HK-2 (cell line): ENCODE data around the gene SRR.
A peak's percentile ranks its signal among the peaks of the same experiment; 100 is the strongest.

Experiments
- DNase-seq: peaks from one replicate; pipeline ENCODE4 v3.0.0-alpha.2; 2018; ENCODE audit not compliant: unreplicated experiment

SRR gene

GRCh38 chr17:2343421-2343820 is 39.7 kb downstream of the SRR start:
- DNase-seq: no peak

DNA sequence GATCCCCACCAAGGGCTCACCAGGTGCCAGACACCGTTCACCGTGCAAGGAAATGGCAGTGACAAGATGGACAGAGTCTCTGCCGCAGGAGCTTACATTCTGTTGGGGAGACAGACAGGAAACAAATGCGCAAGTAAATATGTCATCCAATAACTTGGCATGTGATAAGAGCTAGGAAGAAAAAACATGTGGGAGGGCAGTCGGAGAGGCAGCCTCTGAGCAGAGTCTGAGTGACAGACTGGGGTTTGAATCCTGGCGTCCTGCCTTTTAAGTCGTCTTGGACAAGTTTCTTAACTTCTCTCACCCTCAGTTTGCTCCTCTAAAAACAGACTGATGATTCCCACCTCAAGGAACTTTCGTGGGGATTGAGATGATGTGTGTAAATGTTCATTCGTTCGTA is 40.8 kb downstream of the SRR start:
- DNase-seq: no peak

DNA sequence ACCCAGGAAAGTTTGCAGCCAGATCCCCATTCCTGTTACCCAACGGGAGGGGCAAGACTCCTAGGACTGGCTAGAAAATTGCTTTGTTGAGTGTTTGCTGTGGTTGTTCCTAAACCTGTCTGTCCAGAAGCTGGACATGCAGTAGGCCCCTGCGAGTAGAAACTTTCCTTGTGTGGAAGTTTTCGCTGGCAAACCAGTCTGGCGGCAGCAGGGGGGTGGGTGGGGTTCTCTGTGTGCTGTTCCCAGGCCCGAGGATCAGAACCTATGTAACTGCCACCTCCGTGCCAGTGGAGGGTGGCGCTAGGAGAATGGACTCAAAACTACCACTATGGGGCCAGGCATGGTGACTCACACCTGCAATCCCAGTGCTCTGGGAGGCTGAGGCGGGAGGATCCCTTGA is 42.7 kb downstream of the SRR start:
- no peak for DNase-seq

DNA sequence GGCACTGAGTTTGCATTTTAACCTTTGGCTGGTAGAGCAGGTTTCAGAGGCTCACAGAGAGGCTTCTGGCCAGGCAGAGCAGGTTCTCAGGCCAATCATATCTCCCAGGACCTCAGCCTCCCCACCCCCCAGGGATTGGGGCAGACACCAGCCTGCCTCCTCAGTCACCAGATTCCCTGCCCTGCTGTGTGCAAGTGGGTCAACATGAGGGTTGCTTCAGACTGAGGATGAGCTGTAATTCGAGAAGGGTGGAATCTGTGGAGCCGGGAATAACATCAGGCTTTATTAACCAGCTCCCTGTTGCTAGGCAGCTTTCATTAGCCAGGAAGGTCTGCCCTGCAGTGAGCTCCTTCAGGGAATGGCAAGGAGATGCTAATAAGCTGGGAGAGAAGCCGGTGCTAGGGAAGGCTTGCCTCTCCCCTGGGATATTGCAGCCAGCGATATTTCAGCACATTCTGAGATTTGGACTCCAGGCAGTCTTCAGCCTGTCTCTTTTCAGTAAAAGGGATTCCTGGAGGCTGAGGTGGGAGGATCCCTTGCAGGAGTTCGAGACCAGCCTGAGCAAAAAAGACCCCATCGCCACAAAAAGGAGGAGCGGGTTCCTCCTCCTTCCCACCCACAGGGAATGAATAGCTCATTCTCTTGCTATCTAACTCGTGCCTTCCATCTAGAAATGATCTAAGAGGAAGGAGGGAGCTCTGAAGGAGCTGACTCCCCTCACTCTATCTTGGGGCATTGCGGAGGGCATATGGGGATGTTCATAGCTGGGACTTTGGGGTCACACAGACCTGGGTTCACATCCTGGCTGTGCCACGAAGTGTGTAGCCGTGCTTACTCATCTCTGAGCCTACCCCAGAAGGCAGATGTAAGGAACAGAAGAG is 44.3 kb downstream of the SRR start:
- peak; percentile 60 for DNase-seq

DNA sequence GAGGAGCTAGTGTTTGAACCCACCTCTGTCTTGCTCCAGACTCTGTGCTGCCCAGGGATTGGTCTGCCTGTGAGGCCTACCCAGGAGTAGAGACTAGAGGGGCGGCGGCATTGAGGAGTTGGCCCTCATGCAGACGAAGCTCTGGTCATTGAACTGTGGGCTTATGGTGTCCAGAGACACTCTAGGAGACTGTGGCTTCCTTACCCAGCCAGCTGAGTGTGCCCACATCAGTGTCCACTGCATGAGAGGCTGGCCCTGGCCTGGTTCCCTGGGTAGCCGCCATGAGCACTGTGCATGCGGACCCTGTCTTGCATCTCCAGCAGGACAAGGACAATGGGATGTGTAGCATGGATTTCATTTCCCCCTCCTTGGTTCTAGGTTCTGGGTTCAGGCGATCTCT is 47.5 kb downstream of the SRR start:
- DNase-seq: no peak

DNA sequence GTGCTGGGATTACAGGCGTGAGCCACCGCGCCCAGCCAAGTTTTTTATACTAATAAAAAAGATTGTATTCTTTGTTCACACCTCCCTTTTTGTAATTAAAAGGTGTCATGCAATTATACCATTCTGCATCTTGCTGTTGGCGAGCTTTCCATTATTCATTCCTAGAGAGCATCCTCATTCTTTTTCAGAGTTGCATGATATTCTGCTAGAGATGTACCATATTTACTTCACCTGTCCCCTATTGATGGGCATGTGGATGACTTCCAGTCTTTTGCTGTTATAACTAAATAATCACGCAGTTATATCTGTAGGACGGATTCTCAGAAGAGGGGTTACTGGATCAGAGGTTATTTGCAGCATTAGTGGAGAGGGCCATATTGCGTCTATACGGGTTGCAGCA is 50.6 kb downstream of the SRR start:
- DNase-seq: no peak

GRCh38 chr17:2357237-2357636 is 53.5 kb downstream of the SRR start:
- DNase-seq: no peak

- no peak for DNase-seq
Observed at GRCh38 chr17:2357931-2358434, 54.2 kb downstream of the SRR start.

GRCh38 chr17:2361010-2361760 is 57.4 kb downstream of the SRR start:
- DNase-seq: no peak

DNA sequence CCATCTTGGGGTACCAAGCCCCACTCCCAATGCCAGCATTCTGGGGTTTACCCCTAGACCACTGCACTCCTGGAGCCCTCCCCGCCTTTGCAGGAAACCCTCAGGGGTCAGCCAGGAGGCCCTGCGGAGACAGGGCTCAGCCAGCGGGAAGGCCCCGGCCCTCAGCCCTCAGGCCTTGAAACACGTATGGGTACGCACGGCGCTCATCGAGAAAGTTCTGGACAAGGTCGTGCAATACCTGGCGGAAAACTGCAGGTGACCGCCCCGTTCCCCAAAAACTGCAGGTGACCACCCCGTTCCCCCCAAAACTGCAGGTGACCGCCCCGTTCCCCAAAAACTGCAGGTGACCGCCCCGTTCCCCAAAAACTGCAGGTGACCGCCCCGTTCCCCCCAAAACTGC is 58.3 kb downstream of the SRR start:
- DNase-seq: no peak

GRCh38 chr17:2362416-2362815 is 58.7 kb downstream of the SRR start:
- DNase-seq: no peak

GRCh38 chr17:2362881-2363280 is 59.1 kb downstream of the SRR start:
- DNase-seq: no peak

DNA sequence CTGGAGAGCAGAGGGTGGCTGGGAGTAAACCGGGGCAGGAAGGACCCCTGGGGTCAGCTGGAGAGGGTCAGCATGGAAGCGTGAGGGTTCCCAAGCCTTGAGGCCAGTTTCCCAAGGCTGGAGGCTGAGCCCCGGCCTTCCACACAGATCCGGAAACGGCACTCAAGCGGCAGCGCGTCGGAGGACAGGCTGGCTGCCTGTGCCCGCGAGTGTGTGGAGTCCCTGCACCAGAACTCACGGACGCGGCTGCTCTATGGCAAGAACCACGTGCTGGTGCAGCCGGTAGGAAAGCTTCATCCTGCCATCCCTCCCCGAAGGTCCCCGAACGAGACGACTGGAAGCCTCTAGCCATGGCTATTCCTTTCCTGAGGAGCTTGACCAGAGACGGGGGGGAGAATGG is 59.6 kb downstream of the SRR start:
- no peak for DNase-seq

DNA sequence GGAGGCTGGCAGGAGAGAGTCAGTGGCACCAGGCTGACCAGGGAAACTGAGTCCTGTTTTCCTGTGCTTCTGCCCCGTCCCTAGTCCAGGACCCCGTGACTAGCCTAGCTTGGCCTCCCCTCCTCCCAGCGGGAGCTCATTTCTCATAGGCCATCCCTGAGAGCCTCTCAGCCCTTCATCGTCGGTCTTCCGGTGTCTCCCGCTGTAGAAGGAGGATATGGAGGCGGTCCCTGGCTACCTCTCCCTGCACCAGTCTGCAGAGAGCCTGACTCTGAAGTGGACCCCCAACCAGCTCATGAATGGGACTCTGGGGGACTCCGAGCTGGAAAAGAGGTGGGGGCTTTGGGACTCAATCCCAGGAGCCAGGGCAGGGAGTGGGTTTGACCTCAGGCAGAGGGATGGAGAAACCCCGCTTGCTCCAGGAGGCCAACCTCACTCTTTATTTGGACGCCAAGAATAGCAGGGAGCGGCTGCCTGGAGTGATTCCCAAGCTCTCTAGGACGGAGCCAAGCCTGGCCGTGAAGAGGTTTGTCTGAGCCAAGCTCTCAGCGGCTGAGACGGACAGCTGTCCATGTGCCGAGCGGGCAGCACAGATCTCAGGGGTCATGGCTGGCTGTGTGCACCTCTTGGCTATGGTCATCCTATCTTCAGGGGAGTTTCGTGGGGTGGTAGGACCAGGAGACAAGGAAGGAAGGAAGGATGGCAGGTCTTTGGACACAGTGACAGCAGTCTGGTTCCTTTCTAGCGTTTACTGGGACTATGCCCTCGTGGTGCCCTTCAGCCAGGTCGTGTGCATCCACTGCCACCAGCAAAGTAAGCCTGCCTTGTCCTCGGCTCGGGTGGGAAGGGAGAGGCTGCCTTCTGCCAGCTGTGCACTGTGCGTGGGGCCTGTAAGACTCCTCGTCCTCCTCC is 60.4 kb downstream of the SRR start:
- DNase-seq: no peak

DNA sequence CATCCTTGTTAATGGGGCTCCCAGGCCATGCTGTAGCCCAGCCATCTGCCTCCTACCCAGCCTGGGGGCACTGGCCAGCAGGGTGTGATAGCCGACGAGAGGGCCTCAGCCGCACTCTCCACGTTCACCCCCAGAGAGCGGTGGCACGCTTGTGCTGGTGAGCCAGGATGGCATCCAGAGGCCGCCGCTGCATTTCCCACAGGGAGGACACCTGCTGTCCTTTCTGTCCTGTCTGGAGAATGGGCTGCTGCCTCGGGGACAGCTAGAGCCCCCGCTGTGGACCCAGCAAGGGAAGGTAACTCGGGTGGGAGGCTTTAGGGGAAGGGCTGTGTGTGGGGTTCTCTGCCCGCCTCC is 61.0 kb downstream of the SRR start:
- DNase-seq: no peak

DNA sequence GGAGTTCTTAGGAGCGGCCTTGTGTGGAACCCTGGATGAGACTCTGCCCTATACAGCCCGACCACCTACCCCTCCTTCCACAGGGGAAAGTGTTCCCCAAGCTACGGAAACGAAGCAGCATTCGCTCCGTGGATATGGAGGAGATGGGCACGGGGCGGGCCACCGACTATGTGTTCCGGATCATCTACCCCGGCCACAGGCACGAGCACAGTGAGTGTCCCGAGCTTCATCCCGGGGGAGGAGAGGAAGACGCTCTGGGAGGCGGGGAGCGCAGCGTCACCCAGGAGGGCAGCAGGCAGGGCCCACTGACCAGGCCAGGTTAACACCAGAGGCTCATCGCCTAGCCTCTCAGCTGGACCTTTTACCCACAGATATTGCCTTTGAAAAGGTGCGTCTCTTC is 61.4 kb downstream of the SRR start:
- DNase-seq: no peak

DNA sequence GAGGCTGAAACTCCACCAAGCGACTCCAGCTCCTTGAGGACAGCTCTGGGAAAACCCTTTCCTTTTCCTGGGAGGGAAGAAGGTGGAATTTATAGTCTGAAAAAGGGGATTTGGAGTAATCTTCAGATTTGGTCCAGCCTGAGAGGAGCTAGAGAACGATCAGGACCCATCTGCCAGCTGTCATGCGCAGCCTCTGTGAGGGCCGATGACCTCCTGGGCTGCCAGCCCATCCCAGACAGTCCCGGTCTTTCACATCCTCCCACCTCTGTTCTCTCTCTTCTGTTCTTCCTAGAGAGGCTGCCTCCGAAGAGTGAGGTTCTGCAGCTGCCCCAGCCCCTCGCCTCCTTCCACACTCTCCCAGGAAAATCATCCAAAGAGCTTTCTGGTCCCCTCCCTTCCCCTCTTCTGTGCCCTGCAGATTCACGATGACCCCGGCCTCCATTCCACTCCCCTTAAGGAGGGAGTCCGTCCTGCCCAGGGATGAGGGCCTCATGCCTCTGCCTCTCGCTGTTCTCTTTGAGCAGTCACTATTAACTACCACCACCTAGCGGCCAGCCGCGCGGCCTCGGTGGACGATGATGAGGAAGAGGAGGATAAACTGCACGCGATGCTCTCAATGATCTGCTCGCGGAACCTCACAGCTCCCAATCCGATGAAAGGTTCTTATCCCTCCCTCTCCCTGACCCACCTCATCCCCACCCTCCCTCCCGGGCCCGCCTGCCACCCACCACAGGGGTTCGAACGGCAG is 63.2 kb downstream of the SRR start:
- DNase-seq: no peak

DNA sequence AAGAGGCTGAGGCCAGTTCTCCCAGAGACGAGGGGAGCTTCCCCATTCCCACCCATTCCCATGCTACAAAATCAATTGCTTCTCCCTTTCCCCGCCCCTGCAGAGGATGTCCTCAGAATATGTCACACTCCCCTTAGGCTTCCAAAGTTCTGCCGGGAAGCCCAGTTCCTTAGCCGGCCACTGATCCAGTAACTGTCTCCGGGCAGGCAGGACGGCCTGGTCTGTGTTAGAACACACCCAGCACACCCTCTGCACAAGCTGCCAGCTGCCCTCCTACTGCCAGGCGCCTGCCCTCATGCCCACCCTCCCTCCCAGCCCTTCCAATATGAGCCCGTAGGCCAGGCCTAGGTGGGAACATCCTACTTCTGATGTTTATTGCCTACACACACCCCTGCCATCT is 64.6 kb downstream of the SRR start:
- DNase-seq: no peak

GRCh38 chr17:2369039-2369438 is 65.3 kb downstream of the SRR start:
- no peak for DNase-seq

- DNase-seq: no peak
Observed at GRCh38 chr17:2369551-2370210, 65.9 kb downstream of the SRR start.

DNA sequence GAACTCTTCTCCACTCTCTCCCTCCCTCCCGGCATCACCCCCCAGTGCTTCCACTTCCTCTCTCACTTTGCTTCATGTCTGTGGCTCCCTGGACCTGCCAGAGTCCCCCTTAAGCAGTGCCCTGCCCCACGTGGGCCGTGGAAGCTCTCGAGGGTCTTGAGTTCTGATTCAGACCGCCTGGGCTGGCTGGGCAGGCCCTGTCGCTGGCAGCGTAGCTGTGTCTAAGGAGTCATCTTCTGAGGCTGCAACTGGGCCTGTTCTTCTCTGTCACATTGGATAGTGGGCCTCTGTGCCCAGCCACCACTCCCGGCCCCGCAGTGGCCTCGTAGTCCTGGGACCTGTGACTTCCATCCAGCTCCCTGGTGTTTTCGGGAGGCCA is 66.5 kb downstream of the SRR start:
- DNase-seq: no peak
